ENCODE measurements around the gene TJP1. TPM values are rescaled to one million over a fixed set of nuclear protein-coding genes. Genes with fewer than 3 reads are reported as not detected.
"Not testable (repeated sequence)": the region's sequence is repeated elsewhere in the genome, so short reads cannot be mapped to it uniquely, and the experiment has no call there.

Gene TJP1
- total RNA-seq, 1 experiment from 2014 or later: 67.7 TPM

DNA sequence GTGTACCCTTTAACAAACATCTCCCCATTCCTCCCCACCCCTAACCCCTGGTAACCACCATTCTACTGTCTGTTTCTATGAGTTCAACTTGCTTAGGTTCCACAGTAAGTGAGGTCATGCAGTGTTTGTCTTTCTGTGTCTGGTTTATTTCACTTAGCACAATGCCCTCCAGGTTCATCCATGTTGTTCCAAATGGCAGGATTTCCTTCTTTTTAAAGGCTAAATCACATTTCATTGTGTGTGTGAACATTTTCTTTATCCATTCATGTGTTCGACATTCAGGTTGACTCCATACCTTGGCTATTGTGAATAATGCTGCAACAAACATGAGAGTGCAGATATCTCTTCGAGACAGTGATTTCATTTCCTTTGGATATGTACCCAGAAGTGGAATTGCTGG, 62.7 kb downstream of the TJP1 start:
- DNase-seq (ENCODE audit: extremely low read depth, low read depth): no peak

DNA sequence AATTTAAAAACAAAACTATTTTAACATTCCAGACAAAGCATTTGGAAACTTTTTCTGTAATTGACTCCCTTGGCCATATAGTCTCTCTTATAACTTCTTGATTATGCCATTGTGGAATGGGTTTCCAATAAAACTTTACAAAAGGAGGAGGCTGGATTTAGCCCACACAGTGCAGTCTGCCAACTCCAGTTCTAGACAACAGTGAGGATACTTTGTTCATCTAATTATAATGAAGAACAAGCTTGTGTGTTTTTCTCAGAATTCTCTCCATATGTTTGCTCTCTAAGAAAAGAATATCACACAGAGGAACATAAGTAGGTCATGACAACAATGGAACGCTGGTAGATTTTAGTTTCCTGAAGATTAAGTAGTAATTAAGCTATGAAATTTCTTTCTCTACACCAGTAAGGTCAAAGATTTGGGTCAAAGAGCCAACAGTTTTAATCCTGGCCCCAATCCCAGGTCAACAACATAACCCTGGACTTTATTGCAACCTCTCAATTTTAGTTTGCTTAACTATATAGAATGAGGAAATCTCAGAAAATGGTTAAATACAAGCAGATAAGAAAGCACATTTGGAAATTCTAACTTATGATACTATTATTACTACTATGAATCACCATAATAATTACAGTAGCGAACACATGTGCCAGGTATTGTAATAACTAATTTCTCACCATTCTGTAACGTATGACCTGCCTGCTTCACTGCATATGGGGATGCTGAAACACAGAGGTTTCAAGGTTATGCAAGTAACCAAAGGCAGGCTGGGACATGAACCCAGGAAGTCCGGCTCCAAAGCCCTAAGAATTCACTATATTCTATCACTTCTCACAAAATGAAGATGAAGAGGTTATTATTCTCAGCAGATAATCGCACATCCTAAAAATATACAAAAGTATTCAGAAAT, 65.7 kb downstream of the TJP1 start:
- DNase-seq (ENCODE audit: extremely low read depth, low read depth): no peak

DNA sequence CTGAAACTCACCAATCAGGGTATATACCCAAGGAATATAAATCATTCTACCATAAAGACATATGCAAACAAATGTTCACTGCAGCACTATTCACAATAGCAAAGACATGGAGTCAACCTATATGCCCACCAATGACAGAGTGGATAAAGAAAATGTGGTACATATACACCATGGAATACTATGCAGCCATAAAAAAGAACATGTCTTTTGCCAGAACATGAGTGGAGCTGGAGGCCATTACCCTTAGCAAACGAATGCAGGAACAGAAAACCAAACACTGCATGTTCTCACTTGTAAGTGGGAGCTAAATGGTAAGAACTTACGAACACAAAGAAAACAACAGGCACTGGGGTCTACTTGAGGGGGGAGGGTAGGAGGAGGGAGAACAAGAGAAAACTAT, 68.3 kb downstream of the TJP1 start:
- not testable (repeated sequence) for DNase-seq (ENCODE audit: extremely low read depth, low read depth)

DNA sequence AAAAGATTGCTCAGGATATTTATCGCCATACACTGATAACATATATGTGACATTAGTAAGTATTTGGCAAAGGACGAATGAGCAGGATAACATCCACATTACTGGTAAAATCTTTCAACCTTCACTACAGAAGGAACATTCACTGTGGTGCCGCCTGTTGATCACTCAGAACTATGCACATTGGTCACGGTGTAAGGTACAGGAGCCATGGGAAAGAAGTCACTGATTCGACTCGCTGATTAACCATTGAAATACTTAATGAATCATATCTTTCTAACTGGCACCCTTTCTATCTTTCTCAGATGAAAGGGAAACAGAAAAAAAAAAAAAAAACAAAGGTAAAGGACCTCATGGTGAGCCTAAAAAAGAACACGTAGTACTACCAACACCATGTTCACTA, 68.8 kb downstream of the TJP1 start:
- no peak for DNase-seq (ENCODE audit: extremely low read depth, low read depth)

DNA sequence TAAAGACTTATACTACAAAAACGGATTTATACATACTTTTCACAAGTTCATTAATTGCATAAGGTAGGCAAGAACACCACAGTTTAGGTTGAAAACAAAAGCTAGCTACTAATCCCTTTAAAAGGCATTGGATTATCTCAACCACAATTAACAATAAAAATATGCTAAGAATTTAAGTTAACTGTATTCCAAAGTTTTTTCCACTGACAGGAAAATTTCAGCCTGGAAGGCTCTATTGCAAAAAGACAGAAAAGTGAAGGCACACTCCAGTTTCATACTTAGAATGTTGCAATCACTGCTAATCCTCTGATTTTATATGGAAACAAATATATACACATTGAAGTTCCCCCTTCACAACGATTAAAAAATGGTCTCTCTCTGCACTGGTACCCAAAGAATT, 71.5 kb downstream of the TJP1 start:
- no peak for DNase-seq (ENCODE audit: extremely low read depth, low read depth)

DNA sequence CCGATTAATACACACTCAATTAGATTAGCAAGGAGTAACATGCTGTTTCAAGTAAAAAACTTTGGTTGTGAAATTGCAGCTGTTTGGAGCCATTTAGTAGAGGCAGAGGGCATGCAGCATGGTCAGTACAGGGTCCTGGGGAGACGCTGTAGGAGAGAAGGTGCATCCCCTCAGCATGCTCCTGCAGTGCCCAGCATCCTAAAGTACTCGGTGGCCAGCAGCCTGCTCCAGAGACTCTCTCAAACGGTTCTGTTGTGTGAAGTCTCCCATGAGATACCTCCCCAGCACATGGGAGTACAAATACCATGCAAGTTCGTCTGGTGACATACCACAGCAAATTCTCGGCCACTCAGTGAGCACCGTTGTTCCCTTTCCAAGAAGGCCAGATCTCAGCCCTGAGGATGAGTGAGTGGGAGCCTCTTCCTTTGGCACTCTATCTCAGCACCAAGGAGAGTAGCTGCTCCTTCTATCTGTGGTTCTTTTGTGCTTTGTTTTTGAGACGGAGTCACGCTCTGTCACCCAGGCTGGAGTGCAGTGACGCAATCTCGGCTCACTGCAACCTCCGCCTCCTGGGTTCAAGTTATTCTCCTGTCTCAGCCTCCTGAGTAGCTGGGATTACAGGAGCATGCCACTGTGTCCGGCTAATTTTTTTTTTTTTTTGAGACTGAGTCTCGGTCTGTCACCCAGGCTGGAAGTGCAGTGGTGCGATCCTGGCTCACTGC, 72.7 kb downstream of the TJP1 start:
- DNase-seq (ENCODE audit: extremely low read depth, low read depth): no peak

DNA sequence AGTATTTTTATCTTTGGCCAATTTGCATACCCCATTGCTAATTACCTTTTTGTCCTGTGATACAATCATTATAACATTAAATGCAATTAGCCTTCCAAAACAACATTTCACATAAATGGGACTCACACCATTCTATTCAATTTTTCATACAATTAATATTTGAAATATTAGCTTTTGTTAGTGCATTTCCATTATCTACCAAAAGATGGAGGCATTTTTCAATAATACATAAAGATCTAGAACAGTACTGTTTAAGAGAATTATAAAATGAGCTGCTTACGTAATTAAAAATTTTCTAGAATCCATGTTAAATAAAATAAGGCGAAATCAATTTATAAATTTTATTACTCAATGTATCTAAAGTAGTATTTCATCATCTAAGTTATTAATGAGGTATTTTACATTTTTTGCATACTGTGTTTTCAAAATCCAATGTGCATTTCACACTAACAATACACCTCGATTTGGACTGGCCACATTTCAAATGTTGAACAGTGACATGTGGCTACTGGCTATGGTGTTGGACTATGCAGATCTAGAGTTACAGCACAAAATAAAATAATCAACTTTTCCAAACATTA, 74.3 kb downstream of the TJP1 start:
- peak; percentile 22 for DNase-seq (ENCODE audit: extremely low read depth, low read depth)

DNA sequence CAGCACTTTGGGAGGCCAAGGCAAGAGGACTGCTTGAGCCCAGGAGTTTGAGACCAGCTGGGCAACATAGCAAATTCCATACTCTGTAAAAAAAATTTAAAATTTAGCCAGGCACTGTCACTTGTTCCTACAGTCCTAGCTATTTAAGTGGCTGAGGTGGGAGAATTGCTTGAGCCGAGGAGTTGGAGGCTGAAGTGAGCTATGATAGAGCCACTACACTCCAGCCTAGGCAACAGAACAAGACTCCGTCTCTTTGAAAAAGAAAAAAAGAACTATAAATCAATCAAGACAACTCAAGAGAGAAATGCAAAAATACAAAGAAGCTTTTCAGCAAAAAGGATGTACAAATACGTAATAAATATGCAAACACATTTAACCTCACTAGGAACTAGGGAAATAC, 78.8 kb downstream of the TJP1 start:
- no peak for DNase-seq (ENCODE audit: extremely low read depth, low read depth)

DNA sequence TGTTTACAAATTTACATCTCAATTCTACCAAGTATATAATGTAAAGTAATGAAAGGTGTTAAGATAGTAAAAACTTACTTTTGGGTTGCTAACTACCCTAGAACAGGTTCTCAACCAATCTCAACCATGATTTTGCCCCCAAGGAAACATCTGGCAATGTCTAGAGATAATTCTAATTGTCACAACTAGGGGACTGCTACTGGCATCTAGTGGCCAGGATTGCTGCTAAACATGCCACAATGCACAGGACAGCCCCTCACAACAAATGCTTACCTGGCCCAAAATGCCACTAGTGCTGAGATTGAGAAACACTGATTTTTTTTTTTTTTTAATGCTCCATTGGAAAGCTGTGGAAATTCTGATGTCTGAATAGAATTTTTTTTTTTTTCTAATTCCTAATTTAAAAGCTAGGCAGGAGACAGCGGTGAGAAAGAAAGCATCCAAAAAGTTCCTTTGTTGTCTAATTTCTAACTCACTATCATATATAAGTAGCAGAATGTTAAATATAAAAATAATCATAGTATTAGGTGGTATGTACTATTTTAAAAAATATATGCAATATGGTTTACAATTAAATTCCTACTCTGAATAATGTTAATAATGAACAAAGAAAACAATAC, 81.5 kb downstream of the TJP1 start:
- DNase-seq (ENCODE audit: extremely low read depth, low read depth): no peak

DNA sequence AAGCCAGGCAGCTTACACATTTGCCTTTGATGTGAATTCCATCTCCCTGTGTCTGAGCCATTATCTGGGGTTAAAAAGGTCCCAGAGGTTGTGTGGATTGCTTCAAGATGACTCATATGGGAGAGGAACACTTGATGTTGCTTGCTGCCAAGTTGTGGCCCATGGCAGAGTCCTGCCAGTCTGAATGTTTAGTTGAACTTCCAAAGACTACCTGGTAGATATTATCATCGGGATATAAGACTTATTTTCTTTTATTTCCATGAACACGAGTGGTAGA, 85.6 kb downstream of the TJP1 start:
- DNase-seq (ENCODE audit: extremely low read depth, low read depth): no peak

DNA sequence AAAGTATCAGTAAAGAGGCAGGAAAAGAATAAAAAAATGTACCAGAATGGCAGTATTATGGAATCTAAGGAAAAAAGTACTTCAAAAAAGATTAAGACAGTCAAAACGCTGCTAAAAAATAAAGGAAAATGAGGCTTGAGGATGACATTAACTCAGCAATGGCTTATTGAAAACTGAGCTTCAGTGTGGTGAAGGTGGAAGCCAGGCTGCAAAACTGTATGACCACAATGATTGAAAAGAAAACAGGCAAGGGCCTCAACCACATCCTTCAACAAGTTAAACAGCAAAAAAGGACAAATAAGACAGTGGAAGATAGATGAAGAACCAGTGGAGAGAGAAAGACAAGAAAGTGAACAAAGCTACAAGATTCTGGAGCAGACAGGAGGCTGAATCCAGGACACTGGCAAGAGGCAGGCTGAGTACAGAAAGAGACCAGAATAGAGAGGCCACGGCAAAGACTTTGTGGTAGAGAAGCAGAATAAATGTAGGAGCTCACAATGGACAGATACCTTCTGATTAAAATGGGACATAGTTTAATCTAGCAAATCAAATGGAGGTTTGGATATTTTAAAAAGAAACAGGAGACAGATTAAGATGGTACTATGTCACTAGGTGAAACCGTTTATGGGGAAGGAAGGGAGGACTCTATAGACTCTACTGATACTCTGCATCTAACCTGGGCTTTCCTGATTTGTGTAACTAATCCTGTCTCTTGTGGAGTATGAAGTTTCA, 86.1 kb downstream of the TJP1 start:
- DNase-seq (ENCODE audit: extremely low read depth, low read depth): no peak

DNA sequence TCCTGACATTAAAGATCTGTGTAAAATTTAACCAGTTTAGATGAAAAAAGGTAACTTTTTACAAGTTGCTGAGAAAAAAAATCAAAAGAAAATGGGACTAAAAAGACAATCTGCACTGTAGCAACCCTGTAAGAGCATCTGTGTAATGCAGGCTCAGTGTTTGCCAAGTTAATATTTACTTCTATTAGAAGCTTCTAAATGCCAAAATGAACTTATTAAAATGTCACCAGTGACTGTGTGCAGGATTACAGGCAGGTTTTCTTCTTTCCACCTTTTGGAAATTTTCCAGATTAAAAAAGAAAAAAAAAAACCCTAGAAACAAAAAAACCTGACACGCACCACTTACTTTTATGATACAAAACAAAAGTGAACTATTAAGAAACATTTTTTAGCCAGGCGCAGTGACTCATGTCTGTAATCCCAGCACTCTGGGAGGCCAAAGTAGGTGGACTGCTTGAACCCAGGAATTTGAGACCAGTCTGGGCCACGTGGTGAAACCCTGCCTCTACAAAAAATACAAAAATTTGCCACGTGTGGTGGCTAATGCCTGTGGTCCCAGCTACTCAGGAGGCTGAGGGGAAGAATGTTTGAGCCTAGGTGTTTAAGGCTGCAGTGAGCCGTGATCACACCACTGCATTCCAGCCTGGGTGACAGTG, 87.2 kb downstream of the TJP1 start:
- DNase-seq (ENCODE audit: extremely low read depth, low read depth): no peak

DNA sequence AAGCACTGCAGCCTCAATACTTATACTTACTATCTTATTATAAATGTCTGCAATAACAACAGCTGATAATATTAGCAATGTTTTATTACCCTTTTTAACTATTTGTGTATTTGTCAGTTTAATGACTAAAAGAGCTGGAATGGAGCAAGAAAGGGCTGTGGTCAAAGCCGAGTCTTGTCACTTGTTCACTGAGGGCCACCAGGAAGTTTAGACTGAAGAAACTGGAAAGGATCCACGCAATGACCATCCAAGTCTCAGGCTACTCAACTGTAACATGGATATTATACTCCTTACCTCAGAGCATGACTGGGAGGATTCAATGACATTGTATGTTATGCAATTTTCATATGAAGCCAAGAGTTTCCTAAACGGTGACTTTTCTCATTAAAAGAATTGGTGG, 90.4 kb downstream of the TJP1 start:
- DNase-seq (ENCODE audit: extremely low read depth, low read depth): no peak

DNA sequence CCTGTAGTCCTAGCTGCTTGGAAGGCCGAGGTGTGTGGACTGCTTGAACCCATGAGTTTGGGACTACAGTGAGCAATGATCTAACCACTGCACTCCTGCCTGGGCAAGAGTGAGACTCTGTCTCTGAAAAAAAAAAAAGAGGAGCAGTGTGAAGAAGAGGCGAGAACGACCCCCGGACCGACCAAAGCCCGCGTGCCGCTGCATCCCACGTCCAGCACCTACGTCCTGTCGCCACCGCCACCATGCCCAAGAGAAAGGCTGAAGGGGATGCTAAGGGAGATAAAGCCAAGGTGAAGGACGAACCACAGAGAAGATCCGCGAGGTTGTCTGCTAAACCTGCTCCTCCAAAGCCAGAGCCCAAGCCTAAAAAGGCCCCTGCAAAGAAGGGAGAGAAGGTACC, 91.8 kb downstream of the TJP1 start:
- DNase-seq (ENCODE audit: extremely low read depth, low read depth): not testable (repeated sequence)

DNA sequence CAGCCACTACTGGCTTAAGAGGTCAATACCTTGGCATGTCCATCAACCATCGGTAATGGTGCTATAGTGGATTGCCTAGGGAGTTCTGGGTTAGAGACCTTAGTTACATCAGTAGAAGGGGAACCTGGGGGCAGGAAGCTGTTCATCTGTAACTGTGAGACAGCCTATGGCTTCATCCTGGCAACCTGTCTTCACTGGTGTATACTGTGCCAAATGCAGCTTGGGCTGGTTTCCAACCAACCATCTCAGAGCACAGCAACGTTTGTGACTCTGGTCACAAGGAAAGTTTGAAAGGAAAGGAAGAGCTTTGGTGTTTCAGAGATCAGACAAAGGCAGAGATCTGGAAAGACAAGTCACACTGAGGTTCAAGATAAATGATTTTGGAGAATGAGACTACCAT, 93.8 kb downstream of the TJP1 start:
- DNase-seq (ENCODE audit: extremely low read depth, low read depth): no peak

DNA sequence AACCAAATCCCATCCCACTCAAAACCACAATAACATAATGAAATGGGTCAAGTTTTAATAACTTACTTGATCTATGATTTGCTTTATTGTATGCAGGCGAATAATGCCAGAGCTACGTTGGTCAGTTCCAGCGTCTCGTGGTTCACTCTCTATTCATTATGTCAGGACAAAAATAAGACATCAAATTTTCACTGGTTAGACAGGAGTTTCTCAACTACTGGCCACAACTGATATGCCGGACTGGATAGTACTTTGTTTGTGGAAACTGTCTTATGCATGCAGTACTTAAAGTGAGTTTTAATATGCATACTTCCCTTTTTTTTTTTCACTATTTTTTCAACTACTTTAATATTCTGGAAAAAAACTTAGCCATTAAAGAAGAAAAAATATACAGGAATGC, 94.4 kb downstream of the TJP1 start:
- DNase-seq (ENCODE audit: extremely low read depth, low read depth): no peak

DNA sequence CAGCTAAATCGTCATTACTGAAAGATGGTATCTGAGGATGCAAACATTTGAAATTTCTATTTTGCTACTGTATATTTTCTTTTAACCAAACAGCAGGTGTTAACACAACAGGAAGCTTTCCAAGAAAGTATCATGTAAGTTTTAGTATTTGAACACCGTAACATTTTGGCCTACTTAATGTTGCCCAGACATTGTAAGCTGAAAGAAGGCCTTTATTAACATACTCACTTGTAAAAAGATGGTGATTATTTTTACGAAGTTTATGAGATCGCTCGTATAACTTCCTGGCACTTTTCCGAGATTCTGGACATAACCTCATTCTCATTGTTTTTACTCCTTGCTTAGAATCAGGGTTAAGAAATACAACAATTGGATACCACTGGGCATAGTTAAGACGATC, 95.7 kb downstream of the TJP1 start:
- no peak for DNase-seq (ENCODE audit: extremely low read depth, low read depth)

DNA sequence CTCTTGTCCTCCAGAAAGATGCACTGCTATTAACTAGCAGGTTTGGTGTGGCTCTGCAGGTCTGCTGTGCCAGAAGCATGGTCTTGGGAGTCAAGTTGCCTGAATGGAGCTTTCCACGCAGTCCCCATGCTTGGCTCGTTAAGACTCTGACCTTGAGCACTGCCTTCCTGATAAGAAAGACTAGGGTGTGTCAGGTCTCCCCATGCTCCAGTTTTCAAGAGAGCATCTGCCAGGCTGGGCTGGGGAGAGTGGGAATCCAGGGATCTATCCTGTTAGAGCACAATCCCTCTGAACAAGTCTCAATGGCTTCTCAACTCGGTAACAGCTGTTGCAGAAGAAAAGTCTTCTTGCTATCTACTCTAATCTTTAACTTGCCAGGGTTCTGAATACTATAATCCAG, 98.2 kb downstream of the TJP1 start:
- no peak for DNase-seq (ENCODE audit: extremely low read depth, low read depth)

DNA sequence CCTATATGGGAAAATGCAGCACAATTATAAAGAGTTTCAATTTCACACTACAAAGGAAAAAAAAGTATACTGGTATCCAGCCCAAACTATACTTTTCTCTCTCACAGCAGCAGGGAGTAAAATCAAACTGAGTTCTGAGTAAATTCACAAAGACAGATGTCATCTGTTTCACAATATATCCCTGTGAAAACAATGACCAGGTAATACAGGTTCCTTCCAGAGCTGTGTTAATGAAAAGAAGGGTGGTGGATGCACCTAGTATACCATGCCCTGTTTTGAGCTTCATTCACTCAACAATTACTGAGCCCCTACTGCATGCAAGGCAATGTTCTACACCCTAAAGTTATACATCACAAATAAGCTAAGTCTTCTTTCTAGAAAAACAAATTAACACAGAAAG, 108.5 kb downstream of the TJP1 start:
- no peak for DNase-seq (ENCODE audit: extremely low read depth, low read depth)

DNA sequence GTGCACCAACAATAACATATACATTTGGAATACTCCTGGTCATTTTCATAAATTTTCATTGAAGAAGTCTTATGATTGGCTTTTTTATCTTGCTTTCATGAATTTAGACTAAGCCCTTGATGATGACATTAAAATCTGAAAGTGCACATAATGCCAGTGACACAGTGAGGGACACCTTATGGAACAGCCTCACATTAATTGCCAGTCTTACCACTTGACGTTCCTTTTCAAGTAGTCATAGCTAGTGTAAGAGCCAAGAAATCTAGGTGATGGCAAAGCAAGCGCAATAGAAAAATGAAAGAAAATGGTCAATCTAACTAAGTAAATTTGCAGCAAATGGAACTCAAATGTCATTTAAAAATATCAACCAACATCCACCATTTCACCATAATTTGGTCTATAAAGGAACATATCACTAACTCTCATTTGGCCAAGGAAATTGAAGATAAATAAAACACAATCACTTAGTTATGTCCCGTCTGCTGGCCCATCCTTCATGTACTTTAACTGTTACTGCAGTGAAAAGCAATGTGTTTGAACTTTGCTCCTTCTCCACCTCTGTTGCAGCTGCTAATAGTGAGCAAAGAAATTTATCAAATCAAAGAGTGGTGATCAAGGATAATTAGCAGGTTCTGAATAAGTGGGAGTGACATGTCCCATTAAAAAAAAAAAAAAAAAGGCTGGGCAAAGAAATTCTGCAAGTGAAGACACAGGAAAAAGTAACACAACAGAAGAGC, 110.0 kb downstream of the TJP1 start:
- no peak for DNase-seq (ENCODE audit: extremely low read depth, low read depth)
